AG10803 (cell line): ENCODE results near the gene WASF3.
"Not testable (repeated sequence)": the region's sequence is repeated elsewhere in the genome, so short reads cannot be mapped to it uniquely, and the experiment has no call there.

Experiments
- DNase-seq: peaks from one replicate; pipeline ENCODE4 v3.0.0; 2010; ENCODE audit warnings: low read depth
- H3K4me3 ChIP-seq: 2 replicates; pipeline ENCODE4 v1.5.1; 2011; ENCODE audit warnings: mild to moderate bottlenecking, low read length, control low read depth
- TF ChIP-seq, protein P1 (sequence below): conservative IDR thresholded peaks from 2 replicates; pipeline ENCODE4 v1.5.1; 2011; ENCODE audit warnings: mild to moderate bottlenecking, low read length, control low read depth, inconsistent platforms

Gene WASF3

DNA sequence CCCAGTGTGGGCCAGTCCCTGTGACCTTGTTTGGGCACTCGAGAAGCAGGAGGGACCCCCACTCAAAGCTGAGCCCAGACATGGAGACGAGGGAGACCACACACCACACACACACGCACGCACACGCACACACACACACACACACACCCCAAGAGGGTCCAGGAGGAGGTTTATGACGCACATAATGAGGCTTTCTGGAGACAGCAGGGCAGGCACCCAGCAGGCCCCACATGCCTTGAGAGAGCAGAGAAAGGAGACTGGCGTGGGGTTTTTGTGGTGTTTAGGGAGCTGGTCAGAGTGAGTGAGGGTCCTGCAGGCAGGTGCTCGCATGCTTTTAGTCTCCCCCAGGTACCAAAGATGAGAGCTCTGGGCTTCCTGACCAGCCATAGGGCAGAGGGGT lies 160.7 kb downstream of the WASF3 start:
- TF ChIP-seq, protein P1, sequence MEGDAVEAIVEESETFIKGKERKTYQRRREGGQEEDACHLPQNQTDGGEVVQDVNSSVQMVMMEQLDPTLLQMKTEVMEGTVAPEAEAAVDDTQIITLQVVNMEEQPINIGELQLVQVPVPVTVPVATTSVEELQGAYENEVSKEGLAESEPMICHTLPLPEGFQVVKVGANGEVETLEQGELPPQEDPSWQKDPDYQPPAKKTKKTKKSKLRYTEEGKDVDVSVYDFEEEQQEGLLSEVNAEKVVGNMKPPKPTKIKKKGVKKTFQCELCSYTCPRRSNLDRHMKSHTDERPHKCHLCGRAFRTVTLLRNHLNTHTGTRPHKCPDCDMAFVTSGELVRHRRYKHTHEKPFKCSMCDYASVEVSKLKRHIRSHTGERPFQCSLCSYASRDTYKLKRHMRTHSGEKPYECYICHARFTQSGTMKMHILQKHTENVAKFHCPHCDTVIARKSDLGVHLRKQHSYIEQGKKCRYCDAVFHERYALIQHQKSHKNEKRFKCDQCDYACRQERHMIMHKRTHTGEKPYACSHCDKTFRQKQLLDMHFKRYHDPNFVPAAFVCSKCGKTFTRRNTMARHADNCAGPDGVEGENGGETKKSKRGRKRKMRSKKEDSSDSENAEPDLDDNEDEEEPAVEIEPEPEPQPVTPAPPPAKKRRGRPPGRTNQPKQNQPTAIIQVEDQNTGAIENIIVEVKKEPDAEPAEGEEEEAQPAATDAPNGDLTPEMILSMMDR = no peak
- no peak overlapping the region for H3K4me3 ChIP-seq
- no peak for DNase-seq

DNA sequence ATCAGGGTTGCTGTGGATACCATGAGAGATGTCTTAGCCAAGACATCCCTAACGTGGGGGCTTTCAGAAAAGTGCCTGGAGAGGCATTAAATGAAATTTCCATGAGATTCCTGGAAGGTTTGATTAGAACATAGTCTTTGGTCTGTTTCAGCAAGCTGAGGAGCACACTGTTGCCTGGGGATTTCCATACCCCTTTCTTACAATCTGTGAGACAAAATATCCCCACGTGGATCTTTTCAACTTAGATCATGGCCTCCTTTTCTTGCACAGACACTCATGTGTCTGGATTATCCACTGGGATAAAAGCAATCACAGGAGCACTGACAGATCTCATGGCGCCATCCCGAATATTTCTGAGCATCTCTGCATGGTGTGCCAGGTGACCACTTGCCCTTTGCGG lies 161.4 kb downstream of the WASF3 start:
- no peak overlapping the region for H3K4me3 ChIP-seq
- TF ChIP-seq, protein P1 = no peak
- DNase-seq = no peak

DNA sequence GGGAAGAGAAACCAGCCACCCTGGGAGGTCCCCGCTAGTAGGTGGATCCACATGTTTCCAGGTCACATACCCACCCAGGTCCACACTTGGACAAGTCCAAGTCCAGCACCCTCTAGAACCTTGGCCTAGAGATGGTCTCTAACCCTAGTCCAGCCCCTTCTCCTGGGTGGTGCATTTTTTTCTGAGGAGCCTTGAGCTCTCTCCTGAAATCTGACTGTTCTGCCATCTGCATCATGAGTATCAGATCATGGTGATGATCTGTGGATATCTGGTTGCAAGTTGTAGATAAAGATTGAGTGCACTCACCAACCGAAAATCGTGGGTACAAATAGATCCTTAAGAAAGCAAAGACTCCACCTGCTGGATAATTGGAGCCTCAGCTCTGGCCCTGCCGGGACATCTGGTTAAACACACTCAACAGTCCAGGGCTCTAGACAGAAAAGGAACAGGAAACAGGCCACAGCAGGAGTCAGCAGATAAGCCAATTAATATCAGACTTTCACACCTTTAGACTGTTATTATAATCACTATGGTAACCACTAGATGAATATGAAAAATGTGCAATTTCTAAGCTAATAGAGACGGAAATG lies 162.0 kb downstream of the WASF3 start:
- peak; percentile 3 for DNase-seq
- TF ChIP-seq, protein P1 = 0 out of 2 replicates have a peak, but pooled peaks have one; percentile 21

DNA sequence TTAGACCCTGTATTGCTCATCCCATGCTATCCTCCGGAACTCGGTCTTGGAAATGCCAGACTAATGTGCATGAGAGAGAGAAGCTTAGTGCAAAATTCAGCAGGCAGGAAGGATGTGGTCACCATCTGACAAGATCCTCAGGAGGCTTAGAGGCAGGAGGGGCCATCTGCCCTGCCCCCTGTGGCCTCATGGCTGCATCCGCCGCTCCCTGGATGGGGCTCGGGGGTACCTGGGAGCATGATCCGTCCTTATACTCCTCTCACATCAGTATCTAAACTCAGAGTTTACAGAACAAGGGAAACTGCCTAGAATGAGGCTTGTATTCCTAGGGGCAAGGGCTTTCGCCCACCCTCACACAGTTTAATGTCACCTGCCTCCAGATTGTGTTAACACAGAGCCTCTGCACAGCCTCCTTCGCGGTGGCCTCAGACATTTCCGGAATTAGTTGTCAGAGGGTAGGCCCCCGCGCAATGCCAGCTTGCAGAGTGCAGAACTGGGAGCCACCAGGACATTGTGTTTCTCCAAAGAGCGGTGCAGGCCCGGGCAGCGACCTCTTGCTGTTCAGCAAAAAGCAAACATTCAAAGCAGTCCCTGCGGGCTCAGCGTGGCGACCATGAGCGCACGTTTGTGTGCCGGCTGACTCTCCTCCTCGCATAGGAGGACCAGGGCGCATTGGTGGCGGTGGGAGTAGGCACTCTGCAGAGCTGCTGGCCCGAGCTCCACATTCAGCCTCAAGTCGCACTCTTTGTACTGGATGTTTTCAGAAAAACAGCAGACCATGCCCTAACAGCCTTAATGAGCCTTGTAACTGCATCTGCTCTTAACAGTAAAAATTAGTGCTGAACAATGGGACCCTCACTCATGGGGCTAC lies 164.0 kb downstream of the WASF3 start:
- H3K4me3 ChIP-seq = no peak overlapping the region
- TF ChIP-seq, protein P1 = no peak
- no peak for DNase-seq

More for the DNA sequence above, 162.0 kb downstream of the WASF3 start:
- no peak overlapping the region for H3K4me3 ChIP-seq

DNA sequence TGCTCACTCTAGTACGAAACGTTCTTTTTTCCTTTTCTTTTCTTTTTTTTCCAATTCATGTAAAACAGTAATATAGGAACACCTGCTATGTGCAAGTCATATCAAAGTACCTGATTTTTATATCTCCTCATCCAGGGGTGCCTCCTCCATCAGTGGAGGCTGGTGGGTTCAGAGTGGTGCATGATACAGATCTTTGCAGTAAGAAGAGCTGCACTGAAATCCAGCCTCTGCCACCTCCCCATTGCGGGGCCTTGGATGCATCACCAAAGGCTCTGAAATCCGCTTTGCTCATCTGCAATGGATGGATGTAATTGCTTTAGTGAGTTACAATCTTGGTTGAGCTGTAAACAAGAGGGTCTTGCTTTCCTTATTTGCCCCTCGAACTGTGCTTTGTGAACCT lies 164.8 kb downstream of the WASF3 start:
- H3K4me3 ChIP-seq = no peak overlapping the region
- DNase-seq = no peak
- TF ChIP-seq, protein P1 = no peak

DNA sequence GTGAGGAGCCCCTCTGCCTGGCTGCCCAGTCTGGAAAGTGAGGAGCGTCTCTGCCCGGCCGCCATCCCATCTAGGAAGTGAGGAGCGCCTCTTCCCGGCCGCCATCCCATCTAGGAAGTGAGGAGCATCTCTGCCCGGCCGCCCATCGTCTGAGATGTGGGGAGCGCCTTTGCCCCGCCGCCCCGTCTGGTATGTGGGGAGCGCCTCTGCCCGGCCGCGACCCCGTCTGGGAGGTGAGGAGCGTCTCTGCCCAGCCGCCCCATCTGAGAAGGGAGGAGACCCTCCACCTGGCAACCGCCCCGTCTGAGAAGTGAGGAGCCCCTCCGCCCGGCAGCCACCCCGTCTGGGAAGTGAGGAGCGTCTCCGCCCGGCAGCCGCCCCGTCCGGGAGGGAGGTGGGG lies 166.1 kb downstream of the WASF3 start:
- DNase-seq, H3K4me3 ChIP-seq: not testable (repeated sequence)

DNA sequence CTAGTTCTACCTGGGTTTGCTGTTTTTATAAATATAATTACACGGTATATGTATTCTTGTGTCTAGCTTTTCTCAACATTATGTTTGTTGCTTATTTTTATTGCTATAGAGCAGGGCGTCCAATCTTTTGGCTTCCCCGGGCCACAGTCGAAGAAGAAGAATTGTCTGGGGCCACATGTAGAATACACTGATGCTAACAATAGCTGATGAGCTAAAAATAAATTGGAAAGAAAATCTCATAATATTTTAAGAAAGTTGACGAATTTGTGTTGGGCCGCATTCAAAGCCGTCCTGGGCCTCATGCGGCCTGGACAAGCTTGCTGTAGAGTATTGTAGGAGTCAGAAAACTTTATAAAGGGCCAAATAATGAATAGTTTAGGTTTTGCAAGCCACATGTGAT lies 169.2 kb downstream of the WASF3 start:
- no peak overlapping the region for H3K4me3 ChIP-seq
- TF ChIP-seq, protein P1 = no peak
- no peak for DNase-seq
